Testis (tissue), 3 donors: ENCODE data around the gene LRRC4C. TPM values are rescaled to one million over a fixed set of nuclear protein-coding genes. Genes with fewer than 3 reads are reported as not detected.
"Not testable (repeated sequence)": the region's sequence is repeated elsewhere in the genome, so short reads cannot be mapped to it uniquely, and the experiment has no call there.

Experiments used
- DNase-seq: peaks from one replicate; pipeline ENCODE4 v3.0.0-alpha.2; 2019
- H3K27ac ChIP-seq, 2 donors: fragments of 200-600 bp; sonication (generic); one replicate each; pipeline ENCODE4 v1.5.1; 2019
- H3K27me3 ChIP-seq: fragments of 200-600 bp; sonication (generic); one replicate; pipeline ENCODE4 v1.5.1; 2019
- H3K36me3 ChIP-seq: fragments of 200-600 bp; sonication (generic); one replicate; pipeline ENCODE4 v1.5.1; 2017; ENCODE audit warnings: low read depth; ENCODE audit errors: missing control alignments
- H3K4me1 ChIP-seq: fragments of 200-600 bp; sonication (generic); one replicate; pipeline ENCODE4 v1.5.1; 2019
- H3K4me3 ChIP-seq, 2 donors: fragments of 200-600 bp; sonication (generic); one replicate each; pipeline ENCODE4 v1.5.1; 2017 to 2019
- H3K9me3 ChIP-seq: fragments of 200-600 bp; sonication (generic); one replicate; pipeline ENCODE4 v1.5.1; 2017
- CTCF ChIP-seq, 3 experiments: fragments of 450-650 bp in 2 of 3; fragments of 200-600 bp in 1 of 3; sonication (generic) in 1 of 3; IDR thresholded peaks; one replicate each; pipeline ENCODE4 v1.5.1; 2016 to 2019; ENCODE audit warnings: antibody characterized with exemption in 3 of 3, mild to moderate bottlenecking in 2 of 3, moderate library complexity in 1 of 3
- POLR2A ChIP-seq: fragments of 450-650 bp; IDR thresholded peaks from one replicate; pipeline ENCODE4 v1.6.1; 2017; ENCODE audit warnings: antibody characterized with exemption, mild to moderate bottlenecking, moderate library complexity
- WGBS, 2 donors: methylation state at CpG; one replicate each; pipeline ENCODE4 v1.1.5; 2018; 5-methylcytosine and 5-hydroxymethylcytosine counted together
- intact Hi-C: fragments of 100-400 bp; cut with DNase I; formaldehyde crosslinking; loops from one replicate; pipeline ENCODE4 v1.15.1; 2023; ENCODE audit warnings: low total_unique reads
- polyA plus RNA-seq: library from polyadenylated mRNA; stranded (reverse); fragments of 350-450 nt; fragmentation: Illumina TruSeq; extraction: RNeasy Lipid Tissue Mini Kit (QIAGEN cat#74804); gene quantifications from one replicate; pipeline ENCODE4 v1.2.3, GENCODE V29; 2014; ENCODE audit warnings: low read depth, low replicate concordance; ENCODE audit not compliant: insufficient read depth
- total RNA-seq, 2 donors: library from RNA; depleted of rRNA; stranded (reverse); fragments of >200 nt; gene quantifications; one replicate each; pipeline ENCODE4 v1.2.3, GENCODE V29; 2016

Gene LRRC4C
- total and polyA plus RNA-seq, 3 donors from 2014 or later = 0.16 to 0.56 (median 0.45) TPM

GRCh38 chr11:40168414-40168813 is 1291.0 kb downstream of the LRRC4C start:
- 73 to 90% methylated on average over 1 of the region's 1 CpG for WGBS, 2 donors

GRCh38 chr11:40167805-40168204 is 1291.6 kb downstream of the LRRC4C start:
- intact Hi-C loops, DNase-seq, H3K9me3 ChIP-seq, H3K4me1 ChIP-seq, H3K27me3 ChIP-seq, H3K4me3 ChIP-seq, H3K36me3 ChIP-seq, H3K27ac ChIP-seq: not testable (repeated sequence)
- WGBS, 2 donors = 93 to 98% methylated on average over 5 of the region's 5 CpGs

More at GRCh38 chr11:40168414-40168813, 1291.0 kb downstream of the LRRC4C start:
- Histone ChIP-seq H3K4me3 (no peak overlapping the region), H3K9me3 (no peaks in the 10 kb centered on the region), H3K4me1 (no peaks in the 10 kb centered on the region), H3K27me3 (no peaks in the 10 kb centered on the region), H3K36me3 (no peaks in the 10 kb centered on the region), H3K27ac (no peak overlapping the region)
- no peak for DNase-seq
- TF ChIP-seq CTCF (IDR thresholded peaks at IDR 0.05) (no peak), POLR2A (no peak)
- intact Hi-C loops = no loop called here

- H3K36me3 ChIP-seq = no peaks in the 10 kb centered on the region
- intact Hi-C loops = no loop called here
- no peak for TF ChIP-seq CTCF (IDR thresholded peaks at IDR 0.05)
- no peak for TF ChIP-seq POLR2A
- no peaks in the 10 kb centered on the region for H3K4me1 ChIP-seq
- H3K9me3 ChIP-seq = no peaks in the 10 kb centered on the region
- 64 to 71% methylated on average over 4 of the region's 4 CpGs for whole genome bisulfite sequencing, 2 donors
- no peak overlapping the region for H3K4me3 ChIP-seq
- no peak overlapping the region for H3K27ac ChIP-seq
- H3K27me3 ChIP-seq = no peaks in the 10 kb centered on the region
- no peak for DNase-seq
Observed at GRCh38 chr11:40166892-40167291, 1292.6 kb downstream of the LRRC4C start.

- 45 to 53% methylated on average over 4 of the region's 4 CpGs for WGBS, 2 donors
- intact Hi-C loops = no loop called here
- no peak overlapping the region for H3K4me3 ChIP-seq
- H3K27ac ChIP-seq = no peak overlapping the region
- DNase-seq = no peak
- H3K36me3 ChIP-seq = no peaks in the 10 kb centered on the region
- no peaks in the 10 kb centered on the region for H3K4me1 ChIP-seq
- H3K9me3 ChIP-seq = no peaks in the 10 kb centered on the region
- H3K27me3 ChIP-seq = no peaks in the 10 kb centered on the region
- TF ChIP-seq CTCF (IDR thresholded peaks at IDR 0.05) (no peak), POLR2A (no peak)
Observed at GRCh38 chr11:40162901-40163883, 1296.3 kb downstream of the LRRC4C start.

- 45 to 50% methylated on average over 5 of the region's 5 CpGs for WGBS, 2 donors
- intact Hi-C loops = no loop called here
- Histone ChIP-seq H3K27ac (no peak overlapping the region), H3K27me3 (no peaks in the 10 kb centered on the region), H3K4me1 (no peaks in the 10 kb centered on the region), H3K4me3 (no peak overlapping the region), H3K36me3 (no peaks in the 10 kb centered on the region), H3K9me3 (no peaks in the 10 kb centered on the region)
- TF ChIP-seq CTCF (IDR thresholded peaks at IDR 0.05) (no peak), POLR2A (no peak)
- DNase-seq = no peak
Observed at GRCh38 chr11:40161854-40162410, 1297.5 kb downstream of the LRRC4C start.
